Adrenal gland (tissue), 12 donors: ENCODE results near the gene POLR2C. TPM values are rescaled to one million over a fixed set of nuclear protein-coding genes. Genes with fewer than 3 reads are reported as not detected.
A peak's percentile ranks its signal among the peaks of the same experiment; 100 is the strongest.

ENCODE experiments used
- DNase-seq, 7 donors: peaks; one replicate each; pipeline ENCODE4 v3.0.0-alpha.2; 2019 to 2020
- H3K27ac ChIP-seq, 5 donors: fragments of 200-600 bp; sonication (generic) in 4 of 5; 1 replicate in 3 of 5; 2 replicates in 2 of 5; pipeline versions ENCODE4 v1.5.1 to v1.8.0; 2016 to 2020; ENCODE audit warnings: mild to moderate bottlenecking in 1 of 5
- H3K27me3 ChIP-seq: fragments of 200-600 bp; 2 replicates; pipeline ENCODE4 v1.8.0; 2021
- H3K36me3 ChIP-seq, 2 donors: fragments of 200-600 bp; replicated peaks in 1 of 2; 1 replicate in 1 of 2; 2 replicates in 1 of 2; pipeline versions ENCODE4 v1.5.1 to v1.8.0; 2018 to 2022
- H3K4me1 ChIP-seq, 2 donors: fragments of 200-600 bp; replicated peaks in 1 of 2; 1 replicate in 1 of 2; 2 replicates in 1 of 2; pipeline versions ENCODE4 v1.5.1 to v1.8.0; 2018 to 2021
- H3K4me3 ChIP-seq, 4 donors: fragments of 200-600 bp; sonication (generic) in 3 of 4; one replicate each; pipeline ENCODE4 v1.5.1; 2016 to 2018
- H3K9me3 ChIP-seq, 3 donors: fragments of 200-600 bp; sonication (generic) in 1 of 3; replicated peaks in 1 of 3; 1 replicate in 2 of 3; 2 replicates in 1 of 3; pipeline versions ENCODE4 v1.5.1 to v1.8.0; 2016 to 2021
- POLR2A ChIP-seq, 2 donors: fragments of 450-650 bp; IDR thresholded peaks; one replicate each; pipeline ENCODE4 v1.6.1; 2017; ENCODE audit warnings: antibody characterized with exemption in 2 of 2, mild to moderate bottlenecking in 2 of 2, moderate library complexity in 1 of 2
- WGBS, 4 donors: extraction: QIAGEN DNeasy Blood & Tissue Kit in 2 of 4; methylation state at CpG; one replicate each; pipeline versions ENCODE4 v1.1.5 to v1.1.7; 2013 to 2017; 5-methylcytosine and 5-hydroxymethylcytosine counted together
- intact Hi-C, 2 donors: fragments of 100-400 bp; cut with DNase I; formaldehyde crosslinking; loops; one replicate each; pipeline versions ENCODE4 v1.14.1 to v1.15.0; 2022 to 2023
- polyA plus RNA-seq, 3 donors: library from polyadenylated mRNA; stranded (reverse); fragments of 200-250 nt in 2 of 3; fragments of 350-450 nt in 1 of 3; fragmentation: Illumina TruSeq in 1 of 3; extraction: RNeasy Lipid Tissue Mini Kit (QIAGEN cat#74804) in 1 of 3; gene quantifications; one replicate each; pipeline ENCODE4 v1.2.3, GENCODE V29; 2013 to 2014
- total RNA-seq, 9 donors: library from RNA; depleted of rRNA in 4 of 9; stranded (reverse); fragments of >200 nt in 4 of 9; fragments of 120-200 nt in 1 of 9; fragmentation: NEBNext Ultra II Directional in 1 of 9; extraction: Animal tissue kit (Norgen Biotek cat#: 25700) in 1 of 9; gene quantifications; one replicate each; pipeline versions ENCODE4 v1.1.0 to v1.2.4, GENCODE V29; 2013 to 2023
- TF ChIP-seq, protein P1 (sequence below), 6 experiments: fragments of 450-650 bp in 4 of 6; fragments of 200-600 bp in 2 of 6; sonication (generic) in 1 of 6; IDR thresholded peaks; 1 replicate in 5 of 6; 2 replicates in 1 of 6; pipeline versions ENCODE4 v1.5.1 to v1.8.0; 2016 to 2021; ENCODE audit warnings: antibody characterized with exemption in 6 of 6, mild to moderate bottlenecking in 2 of 6, moderate library complexity in 1 of 6
- donor health status: healthy with polysubstance abuse.
- donor health status: Bipolar disorder and iron deficiency.
- donor health status: DM: yes; HTN: yes; CAD: no.
- donor health status: DM: no; HTN: no; CAD: no.
- donor health status: DM: no; HTN: no; CAD: no.
- donor health status: DM: yes; HTN: yes; CAD: no.

POLR2C gene
- total and polyA plus RNA-seq, 12 donors = 28.3 to 147 (median 71.7) TPM

DNA sequence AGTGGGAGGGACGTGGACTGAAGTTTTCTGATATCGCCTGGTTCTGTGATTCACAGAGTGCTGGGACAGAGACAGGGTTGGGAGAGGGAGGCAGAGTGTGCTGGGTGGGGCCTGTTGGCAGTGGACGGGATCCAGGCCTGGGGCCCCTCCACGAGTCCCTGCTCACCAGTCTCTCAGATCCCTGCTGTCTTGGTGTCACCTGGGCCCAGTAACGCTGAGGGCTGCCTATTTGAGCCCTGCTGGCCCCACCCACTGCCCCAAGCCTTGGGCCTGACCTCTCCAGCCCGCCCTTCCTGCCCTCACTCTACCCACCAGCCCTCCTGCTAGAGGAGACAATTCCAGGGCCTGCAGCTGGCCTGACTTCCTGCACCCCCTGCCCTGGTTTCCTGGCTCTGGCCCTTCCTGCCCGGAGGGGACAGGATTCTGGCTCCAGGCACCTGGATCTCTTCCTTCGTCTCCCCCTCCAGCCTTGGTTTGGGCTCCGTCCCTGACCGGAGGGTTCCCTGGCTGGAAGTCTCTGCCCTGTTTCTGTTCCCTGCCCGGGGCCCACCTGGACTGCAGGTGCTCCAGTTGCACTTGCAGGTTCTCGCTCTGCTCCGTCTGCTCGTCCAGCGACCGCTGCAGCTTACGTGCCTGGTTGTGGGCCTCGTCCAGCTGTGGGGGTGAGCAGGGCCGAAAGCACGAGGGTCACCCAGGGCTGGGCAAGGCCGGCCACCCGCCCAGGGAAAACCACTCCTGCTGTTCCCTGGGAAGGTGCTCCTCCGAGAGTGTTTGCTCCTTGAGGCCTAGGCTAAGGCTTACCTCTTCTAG lies 52.5 kb downstream of the POLR2C start:
- Histone ChIP-seq H3K36me3 (peaks cover 0 to 14% of the 10 kb centered on the region in 2 donors), H3K27me3 (no peaks in the 10 kb centered on the region), H3K4me1 (no peaks in the 10 kb centered on the region), H3K27ac (peak overlapping the region in 1 of 5 donors; percentile 47), H3K4me3 (no peak overlapping the region), H3K9me3 (no peaks in the 10 kb centered on the region)
- WGBS, 4 donors = 80 to 88% (median 83%) methylated on average over 15 to 23 of the region's 23 CpGs
- DNase-seq = peak in 1 of 7 donors; percentile 52
- intact Hi-C loops = loop anchor here (5.0 to 10.0 kb wide), 4 partner anchors 38 to 213 kb away; no protein-coding TSS in a partner anchor
- TF ChIP-seq POLR2A (IDR thresholded peaks at IDR 0.05) = no peak
- TF ChIP-seq, protein P1, sequence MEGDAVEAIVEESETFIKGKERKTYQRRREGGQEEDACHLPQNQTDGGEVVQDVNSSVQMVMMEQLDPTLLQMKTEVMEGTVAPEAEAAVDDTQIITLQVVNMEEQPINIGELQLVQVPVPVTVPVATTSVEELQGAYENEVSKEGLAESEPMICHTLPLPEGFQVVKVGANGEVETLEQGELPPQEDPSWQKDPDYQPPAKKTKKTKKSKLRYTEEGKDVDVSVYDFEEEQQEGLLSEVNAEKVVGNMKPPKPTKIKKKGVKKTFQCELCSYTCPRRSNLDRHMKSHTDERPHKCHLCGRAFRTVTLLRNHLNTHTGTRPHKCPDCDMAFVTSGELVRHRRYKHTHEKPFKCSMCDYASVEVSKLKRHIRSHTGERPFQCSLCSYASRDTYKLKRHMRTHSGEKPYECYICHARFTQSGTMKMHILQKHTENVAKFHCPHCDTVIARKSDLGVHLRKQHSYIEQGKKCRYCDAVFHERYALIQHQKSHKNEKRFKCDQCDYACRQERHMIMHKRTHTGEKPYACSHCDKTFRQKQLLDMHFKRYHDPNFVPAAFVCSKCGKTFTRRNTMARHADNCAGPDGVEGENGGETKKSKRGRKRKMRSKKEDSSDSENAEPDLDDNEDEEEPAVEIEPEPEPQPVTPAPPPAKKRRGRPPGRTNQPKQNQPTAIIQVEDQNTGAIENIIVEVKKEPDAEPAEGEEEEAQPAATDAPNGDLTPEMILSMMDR (IDR thresholded peaks at IDR 0.05) = no peak

DNA sequence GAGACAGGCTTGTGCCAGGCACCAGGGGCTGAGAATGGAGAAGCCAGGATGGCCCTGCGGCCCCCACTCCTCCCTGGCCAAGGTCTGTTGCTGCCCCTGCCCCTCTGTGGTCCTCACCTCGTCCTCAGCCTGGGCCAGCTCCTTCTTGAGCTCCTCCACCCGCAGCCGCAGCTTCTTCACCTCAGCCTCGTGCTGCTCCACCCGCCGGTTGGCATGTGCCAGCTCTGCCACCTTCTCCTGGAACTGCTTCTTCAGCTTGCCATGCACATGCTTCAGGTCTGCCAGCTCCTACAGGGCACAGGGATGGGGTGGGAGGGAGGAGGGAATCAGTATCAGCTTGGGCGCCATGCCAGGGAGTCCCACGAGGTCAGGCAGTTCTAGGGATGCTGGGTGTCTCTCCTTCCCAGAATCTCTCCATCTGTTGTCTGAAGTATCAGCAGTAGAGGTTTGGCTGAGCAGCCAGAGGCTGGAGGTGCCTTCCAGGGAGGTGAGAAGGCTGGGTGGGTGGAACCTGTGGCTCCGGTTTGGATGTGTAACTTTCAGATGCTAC lies 53.8 kb downstream of the POLR2C start:
- intact Hi-C loops = loop anchor here (5.0 to 10.0 kb wide), 4 partner anchors 39 to 214 kb away; no protein-coding TSS in a partner anchor
- H3K4me3 ChIP-seq = no peak overlapping the region
- H3K9me3 ChIP-seq = no peaks in the 10 kb centered on the region
- TF ChIP-seq, protein P1 (IDR thresholded peaks at IDR 0.05) = no peak
- no peak for TF ChIP-seq POLR2A (IDR thresholded peaks at IDR 0.05)
- 84 to 88% (median 86%) methylated on average over 10 of the region's 10 CpGs for WGBS, 4 donors
- no peak for DNase-seq
- no peak overlapping the region for H3K27ac ChIP-seq
- H3K4me1 ChIP-seq = no peaks in the 10 kb centered on the region
- H3K27me3 ChIP-seq = no peaks in the 10 kb centered on the region
- peaks cover 0 to 14% of the 10 kb centered on the region in 2 donors for H3K36me3 ChIP-seq

DNA sequence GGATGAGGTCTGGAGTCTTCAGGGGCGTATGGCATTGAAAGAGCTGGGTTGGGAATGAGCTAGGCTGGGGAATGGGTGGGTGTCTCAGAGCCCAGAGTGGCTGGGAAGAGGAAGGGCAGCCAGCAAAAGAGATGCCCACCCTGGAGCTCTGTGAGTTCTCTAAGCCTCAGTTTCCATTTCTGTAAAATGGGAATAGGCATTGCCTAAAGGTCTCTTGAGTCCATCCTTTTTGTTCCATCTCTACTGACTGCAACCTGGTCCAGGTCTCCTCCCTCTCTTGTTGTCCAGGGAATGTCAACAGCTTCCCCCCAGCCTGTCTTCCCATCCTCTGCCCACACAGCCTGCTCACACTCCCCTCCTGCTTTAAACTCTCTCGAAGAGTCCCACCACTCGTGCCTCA lies 54.3 kb downstream of the POLR2C start:
- DNase-seq = no peak
- Histone ChIP-seq H3K27ac (no peak overlapping the region), H3K36me3 (peaks cover 0 to 14% of the 10 kb centered on the region in 2 donors), H3K4me3 (no peak overlapping the region), H3K9me3 (no peaks in the 10 kb centered on the region), H3K27me3 (no peaks in the 10 kb centered on the region), H3K4me1 (no peaks in the 10 kb centered on the region)
- TF ChIP-seq POLR2A (IDR thresholded peaks at IDR 0.05) = no peak
- TF ChIP-seq, protein P1 (IDR thresholded peaks at IDR 0.05) = no peak
- whole genome bisulfite sequencing, 4 donors = 91 to 99% (median 92%) methylated on average over 3 of the region's 3 CpGs
- intact Hi-C loops = loop anchor here (5.0 to 10.0 kb wide), 4 partner anchors 39 to 214 kb away; no protein-coding TSS in a partner anchor
